CD4-positive, alpha-beta T cell treated with Interferon gamma for 1 hour (primary cell): ENCODE data around the gene TMEM25.
"Not testable (repeated sequence)": the region's sequence is repeated elsewhere in the genome, so short reads cannot be mapped to it uniquely, and the experiment has no call there.

Source experiments
- DNase-seq: peaks from one replicate; pipeline ENCODE4 v3.0.0-alpha.2; 2020

Gene TMEM25

GRCh38 chr11:118532852-118533768, 2.1 kb downstream of the TMEM25 start:
- no peak for DNase-seq

GRCh38 chr11:118533769-118534729, 3.1 kb downstream of the TMEM25 start:
- DNase-seq, result no peak

DNA sequence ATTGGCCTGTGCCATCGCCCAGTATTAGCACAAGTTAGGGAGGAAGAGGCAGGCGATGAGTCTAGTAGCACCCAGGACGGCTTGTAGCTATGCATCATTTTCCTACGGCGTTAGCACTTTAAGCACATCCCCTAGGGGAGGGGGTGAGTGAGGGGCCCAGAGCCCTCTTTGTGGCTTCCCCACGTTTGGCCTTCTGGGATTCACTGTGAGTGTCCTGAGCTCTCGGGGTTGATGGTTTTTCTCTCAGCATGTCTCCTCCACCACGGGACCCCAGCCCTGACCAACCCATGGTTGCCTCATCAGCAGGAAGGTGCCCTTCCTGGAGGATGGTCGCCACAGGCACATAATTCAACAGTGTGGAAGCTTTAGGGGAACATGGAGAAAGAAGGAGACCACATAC, 4.3 kb downstream of the TMEM25 start:
- DNase-seq, result no peak

DNA sequence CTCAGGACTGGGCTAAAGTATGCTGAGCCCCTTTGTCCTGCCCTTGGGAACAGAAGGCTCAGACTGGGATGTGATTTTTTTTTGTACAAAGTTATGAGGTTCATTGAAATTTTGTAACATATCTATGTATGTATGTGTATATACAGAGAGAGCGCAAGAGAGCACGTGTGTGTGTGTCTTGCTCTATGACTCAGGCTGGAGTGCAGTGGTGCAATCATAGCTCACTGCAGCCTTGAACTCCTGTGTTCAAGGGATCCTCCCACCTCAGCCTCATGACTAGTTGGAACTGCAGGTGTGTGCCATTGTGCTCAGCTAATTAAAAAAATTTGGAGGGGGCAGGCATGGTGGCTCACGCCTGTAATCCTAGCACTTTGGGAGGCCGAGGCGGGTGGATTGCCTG, 5.7 kb downstream of the TMEM25 start:
- no peak for DNase-seq

- no peak for DNase-seq
Observed at GRCh38 chr11:118537409-118537980, 6.5 kb downstream of the TMEM25 start.

DNA sequence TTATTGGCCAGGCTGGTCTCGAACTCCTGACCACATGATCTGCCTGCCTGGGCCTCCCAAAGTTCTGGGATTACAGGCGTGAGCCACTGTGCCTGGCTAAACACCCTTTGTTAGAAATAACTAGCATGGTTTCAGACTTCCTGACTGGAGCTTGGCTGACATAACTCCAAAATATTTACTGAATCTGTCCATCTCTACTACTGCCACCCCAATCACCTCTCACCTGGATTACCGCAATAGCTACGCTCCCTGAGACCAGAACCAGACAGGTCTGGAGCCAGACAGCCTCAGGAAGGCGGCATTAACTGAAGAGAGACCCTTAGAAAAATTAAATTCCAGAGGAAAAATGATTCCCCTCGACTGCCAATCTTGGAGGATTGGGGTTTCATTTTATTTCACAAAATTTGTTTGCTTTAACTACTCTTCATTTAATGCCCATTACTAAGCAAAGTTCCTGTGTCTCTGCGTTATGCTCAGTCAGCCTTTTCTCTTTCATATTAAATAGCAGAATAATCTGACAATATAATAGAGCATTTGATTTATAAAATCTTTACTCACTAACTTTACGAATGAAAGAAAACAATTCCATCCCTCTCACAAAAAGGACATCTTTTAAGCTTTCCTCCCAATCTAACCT, 13.1 kb downstream of the TMEM25 start:
- no peak for DNase-seq

DNA sequence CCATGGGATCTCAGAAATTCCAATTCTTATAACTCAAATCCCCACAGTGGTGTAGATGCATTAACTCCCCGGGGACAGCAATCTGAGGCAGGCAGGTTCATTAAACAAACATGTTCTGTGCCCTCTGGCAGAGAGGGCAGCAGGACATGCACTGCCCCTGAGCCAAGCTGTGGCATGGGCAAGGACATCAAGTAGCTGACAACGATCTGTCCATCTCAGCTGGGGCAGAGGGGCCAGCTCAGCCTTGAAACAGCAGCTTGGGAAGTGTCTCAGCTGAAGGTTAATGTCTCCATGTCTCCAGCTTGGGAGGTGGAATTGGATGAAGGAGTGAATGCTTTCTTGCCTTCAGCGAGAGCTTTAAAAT, 13.6 kb downstream of the TMEM25 start:
- DNase-seq, result no peak

DNA sequence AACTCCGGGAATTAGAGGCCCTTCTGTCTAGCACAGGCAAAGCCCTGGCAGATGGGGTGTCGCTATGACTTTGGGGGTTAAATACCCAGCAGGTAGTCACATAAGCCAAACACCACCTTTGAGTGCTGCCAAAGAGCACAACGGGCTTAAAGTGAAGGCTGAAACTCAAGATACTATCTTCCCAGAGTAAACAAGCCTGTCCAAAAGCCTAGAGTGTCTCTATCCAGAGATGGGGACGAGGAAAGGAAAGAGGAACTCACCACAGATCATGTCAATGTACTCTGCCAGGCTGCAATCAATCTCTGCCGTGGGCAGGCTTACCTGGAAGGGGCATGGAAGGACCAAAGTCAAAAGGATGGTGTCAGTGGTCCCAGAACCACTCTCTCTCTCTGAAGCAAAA, 14.5 kb downstream of the TMEM25 start:
- no peak for DNase-seq

GRCh38 chr11:118547132-118547531, 16.1 kb downstream of the TMEM25 start:
- no peak for DNase-seq

GRCh38 chr11:118552341-118552740, 21.3 kb downstream of the TMEM25 start:
- no peak for DNase-seq

DNA sequence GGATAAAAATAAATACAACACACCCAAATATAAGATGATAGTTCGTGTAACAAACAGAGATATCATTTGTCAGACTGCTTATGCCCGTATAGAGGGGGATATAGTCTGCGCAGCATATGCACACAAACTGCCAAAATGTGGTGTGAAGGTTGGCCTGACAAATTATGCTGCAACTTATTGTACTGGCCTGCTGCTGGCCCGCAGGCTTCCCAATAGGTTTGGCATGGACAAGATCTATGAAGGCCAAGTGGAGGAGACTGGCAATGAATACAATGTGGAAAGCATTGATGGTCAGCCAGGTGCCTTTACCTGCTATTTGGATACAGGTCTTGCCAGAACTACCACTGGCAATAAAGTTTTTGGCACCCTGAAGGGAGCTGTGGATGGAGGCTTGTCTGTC, 29.8 kb downstream of the TMEM25 start:
- no peak for DNase-seq

DNA sequence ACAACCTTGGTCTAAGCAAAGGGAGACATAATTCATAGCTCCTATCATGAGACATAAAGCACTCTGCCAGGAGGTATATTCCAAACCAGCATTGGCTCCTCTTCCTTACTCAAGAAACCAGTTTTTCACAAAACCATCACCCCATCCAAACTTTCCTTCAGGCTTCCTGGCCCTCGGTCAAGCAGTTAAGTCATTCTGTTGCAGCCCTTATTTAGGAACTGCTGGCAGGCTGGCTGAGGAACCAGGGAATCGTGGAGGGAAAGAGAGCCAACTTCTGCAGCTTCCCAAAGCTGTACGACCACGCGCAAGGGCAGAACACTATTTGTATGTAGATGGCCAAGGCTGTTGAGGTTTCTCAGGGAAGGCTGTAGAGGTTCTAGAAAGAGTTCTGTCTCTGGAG, 34.1 kb downstream of the TMEM25 start:
- DNase-seq, result no peak

- DNase-seq, result no peak
Observed at GRCh38 chr11:118569670-118570069, 38.7 kb downstream of the TMEM25 start.

DNA sequence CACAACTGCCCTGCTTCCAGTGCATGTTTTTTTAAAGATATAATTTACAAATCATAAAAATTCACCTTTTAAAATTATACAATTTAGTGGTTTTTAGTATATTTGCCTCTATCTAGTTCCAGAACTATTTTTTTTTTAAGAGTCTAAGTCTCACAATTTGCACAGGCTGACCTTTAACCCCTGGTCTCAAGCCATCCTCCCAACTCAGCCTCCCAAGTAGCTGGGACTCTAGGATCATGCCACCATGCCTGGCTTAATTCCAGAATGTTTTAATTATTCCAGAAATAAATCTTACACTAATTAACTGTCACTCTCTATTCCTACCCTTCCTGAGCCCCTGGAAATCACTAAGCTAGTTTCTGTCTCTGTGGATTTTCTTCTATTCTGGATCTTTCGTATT, 39.8 kb downstream of the TMEM25 start:
- no peak for DNase-seq

DNA sequence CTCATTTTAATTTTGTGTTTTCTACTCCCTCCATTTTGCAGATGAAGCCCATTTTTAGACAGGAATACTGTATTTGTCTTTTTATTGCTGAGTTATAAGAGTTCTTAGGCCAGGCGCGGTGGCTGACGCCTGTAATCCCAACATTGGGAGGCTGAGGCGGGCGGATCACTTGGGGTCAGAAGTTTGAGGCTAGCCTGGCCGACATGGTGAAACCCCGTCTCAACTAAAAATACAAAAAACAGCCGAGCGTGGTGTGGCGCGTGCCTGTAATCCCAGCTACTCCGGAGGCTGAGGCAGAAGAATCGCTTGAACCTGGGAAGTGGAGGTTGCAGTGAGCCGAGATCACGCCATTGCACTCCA, 40.7 kb downstream of the TMEM25 start:
- DNase-seq, result not testable (repeated sequence)

DNA sequence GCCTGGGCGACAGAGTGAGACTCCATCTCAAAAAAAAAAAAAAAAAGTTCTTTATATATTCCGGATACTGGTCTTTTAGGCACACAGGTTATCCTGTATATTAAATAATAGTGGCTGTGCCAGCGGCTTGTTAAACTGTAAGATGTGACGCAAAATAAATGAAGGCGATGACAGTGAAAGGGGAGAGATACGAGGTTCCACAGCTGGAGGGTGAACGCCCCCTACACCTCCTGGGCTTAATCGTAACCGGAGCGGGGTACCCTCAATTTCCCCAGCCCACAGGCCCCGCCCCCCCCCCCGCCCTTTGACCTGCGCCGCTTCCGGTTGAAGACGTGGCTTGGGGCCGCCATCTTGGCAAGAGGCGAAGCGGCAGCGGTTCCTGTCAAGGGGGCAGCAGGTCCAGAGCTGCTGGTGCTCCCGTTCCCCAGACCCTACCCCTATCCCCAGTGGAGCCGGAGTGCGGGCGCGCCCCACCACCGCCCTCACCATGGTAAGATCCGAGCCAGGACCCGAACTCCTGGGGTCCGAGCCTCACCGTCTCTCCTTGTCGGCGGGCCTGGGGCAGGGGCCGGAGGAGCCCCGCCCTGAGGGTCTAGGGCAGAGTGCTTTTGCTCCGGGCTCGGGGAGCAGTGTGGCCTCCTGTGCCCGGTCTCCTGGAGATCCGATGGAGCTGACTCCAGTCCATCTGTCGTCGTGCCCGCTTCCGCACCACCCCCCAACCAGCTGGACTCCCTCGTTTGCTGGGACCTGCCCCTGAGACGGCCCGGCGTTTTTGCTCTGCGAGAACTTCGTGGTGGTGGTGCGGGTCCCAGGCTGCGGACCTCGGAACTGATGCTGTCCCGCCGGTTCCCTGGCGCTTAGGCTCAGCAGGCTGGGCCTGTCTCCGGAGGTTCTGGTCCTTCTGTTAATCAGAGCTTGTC, 41.3 kb downstream of the TMEM25 start, which contains the start of gene ARCN1:
Gene ARCN1 (plus strand): TSS at position 349 of the 920 bp plus-strand sequence. CDS start 139 bp downstream, at position 488.
- peak; percentile 83 for DNase-seq

DNA sequence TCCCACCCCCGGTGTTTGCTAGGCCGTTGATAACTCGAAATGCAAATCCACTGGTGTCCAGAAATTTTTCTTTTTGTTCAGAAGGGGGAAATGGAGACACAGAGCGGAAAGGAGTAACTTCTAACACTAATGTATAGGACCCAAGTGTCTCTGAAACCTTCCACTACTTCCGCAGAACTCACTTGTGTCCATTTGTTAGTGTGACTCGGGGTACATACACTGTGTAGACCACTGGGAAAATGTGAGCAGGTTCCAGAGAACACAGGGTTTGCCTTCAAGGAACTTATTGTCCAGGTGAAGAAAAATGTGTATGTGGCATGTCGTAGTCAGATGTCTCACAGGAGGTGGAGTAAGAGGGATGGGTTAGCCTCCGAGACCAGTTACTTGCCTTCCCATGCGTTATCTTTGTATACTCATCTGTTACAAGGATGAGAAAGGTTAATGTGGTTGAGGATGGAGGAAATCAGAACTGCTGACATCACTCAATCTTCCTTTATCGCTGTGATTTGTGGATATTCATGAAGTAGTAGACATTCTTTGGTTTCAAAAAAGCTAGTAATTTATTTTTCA, 42.1 kb downstream of the TMEM25 start:
- DNase-seq, result no peak

GRCh38 chr11:118574636-118575035, 43.6 kb downstream of the TMEM25 start:
- no peak for DNase-seq

DNA sequence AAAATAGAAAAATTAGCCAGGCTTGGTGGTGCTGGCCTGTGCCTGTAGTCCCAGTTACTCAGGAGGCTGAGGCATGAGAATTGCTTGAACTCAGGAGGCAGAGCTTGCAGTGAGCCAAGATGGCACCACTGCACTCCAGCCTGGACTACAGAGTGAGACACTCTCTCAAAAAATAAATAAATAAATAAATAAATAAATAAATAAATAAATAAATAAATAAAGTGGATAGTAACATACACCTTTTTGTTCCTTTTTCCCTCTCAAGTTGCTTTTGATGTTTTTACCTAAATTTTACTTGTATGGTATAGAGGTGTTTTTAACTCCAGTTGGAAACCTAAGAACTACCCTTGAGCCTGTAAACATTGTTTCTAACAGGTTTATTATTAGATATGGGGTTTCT, 47.0 kb downstream of the TMEM25 start:
- not testable (repeated sequence) for DNase-seq

- DNase-seq, result no peak
Observed at GRCh38 chr11:118581057-118581456, 50.1 kb downstream of the TMEM25 start.
